Measurements from ENCODE around the gene SLC15A3. TPM values are rescaled to one million over a fixed set of nuclear protein-coding genes. Genes with fewer than 3 reads are reported as not detected.

The SLC15A3 gene
- total and polyA plus RNA-seq, 4 donors: 9.0 to 20.9 (median 16.3) TPM

DNA sequence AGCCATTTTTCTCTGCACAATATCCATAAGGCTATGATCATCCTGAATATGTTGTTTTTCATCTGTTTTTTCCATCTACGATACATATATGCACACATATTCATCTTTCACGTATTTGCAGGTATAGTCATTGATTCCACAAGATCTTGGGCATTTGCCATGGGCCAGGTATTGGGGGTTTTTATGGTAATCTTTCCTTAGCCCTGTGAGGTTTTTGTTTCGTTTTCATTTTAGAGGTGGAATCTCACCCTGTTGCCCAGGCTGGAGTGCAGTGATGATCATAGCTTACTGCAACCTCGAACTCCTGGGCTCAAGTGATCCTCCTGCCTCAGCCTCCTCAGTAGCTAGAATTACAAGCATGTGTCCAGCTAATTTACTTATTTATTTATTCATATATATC, 39.5 kb upstream of the SLC15A3 start:
- no peaks in the 10 kb centered on the region for H3K4me1 ChIP-seq (ENCODE audit: control insufficient read depth in 4 of 4, insufficient read depth in 4 of 4, low read length in 3 of 4)

GRCh38 chr11:60989093-60989650, 37.2 kb upstream of the SLC15A3 start:
- Histone ChIP-seq H3K36me3 (ENCODE audit: control insufficient read depth in 4 of 4, insufficient read depth in 3 of 4, low read depth in 1 of 4, low read length in 3 of 4) (no peaks in the 10 kb centered on the region), H3K9me3 (ENCODE audit: control insufficient read depth in 4 of 4, low read length in 3 of 4) (no peaks in the 10 kb centered on the region), H3K9ac (ENCODE audit: low read depth in 1 of 2, low read length in 2 of 2) (no peak overlapping the region), H3K27me3 (ENCODE audit: control insufficient read depth in 4 of 4, insufficient read depth in 4 of 4, low read length in 3 of 4) (peaks cover 0 to 2% (median 0%) of the 10 kb centered on the region in 4 donors), H3K4me1 (ENCODE audit: control insufficient read depth in 4 of 4, insufficient read depth in 4 of 4, low read length in 3 of 4) (no peaks in the 10 kb centered on the region), H3K27ac (ENCODE audit: low read depth in 1 of 2, low read length in 2 of 2) (no peak overlapping the region), H3K4me3 (ENCODE audit: low read depth in 1 of 3, low read length in 3 of 3) (no peak overlapping the region)
- DNase-seq (ENCODE audit: low spot score): no peak
- 59% methylated on average over 12 of the region's 12 CpGs for WGBS
- no peak for TF ChIP-seq REST (IDR thresholded peaks at IDR 0.05)
- no peak for TF ChIP-seq RXRA (IDR thresholded peaks at IDR 0.05)
- no peak for TF ChIP-seq NR2F2 (IDR thresholded peaks at IDR 0.05)
- TF ChIP-seq, protein P1, sequence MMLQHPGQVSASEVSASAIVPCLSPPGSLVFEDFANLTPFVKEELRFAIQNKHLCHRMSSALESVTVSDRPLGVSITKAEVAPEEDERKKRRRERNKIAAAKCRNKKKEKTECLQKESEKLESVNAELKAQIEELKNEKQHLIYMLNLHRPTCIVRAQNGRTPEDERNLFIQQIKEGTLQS (IDR thresholded peaks at IDR 0.05): no peak
- no peak for TF ChIP-seq EGR1 (IDR thresholded peaks at IDR 0.05; ENCODE audit: low read depth in 2 of 2)
- TF ChIP-seq HNF4G (IDR thresholded peaks at IDR 0.05): no peak
- TF ChIP-seq GABPA (IDR thresholded peaks at IDR 0.05 in 1 of 2, conservative IDR thresholded peaks at IDR 0.05 in 1 of 2): no peak
- TF ChIP-seq, protein P2, sequence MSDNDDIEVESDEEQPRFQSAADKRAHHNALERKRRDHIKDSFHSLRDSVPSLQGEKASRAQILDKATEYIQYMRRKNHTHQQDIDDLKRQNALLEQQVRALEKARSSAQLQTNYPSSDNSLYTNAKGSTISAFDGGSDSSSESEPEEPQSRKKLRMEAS (IDR thresholded peaks at IDR 0.05): no peak
- TF ChIP-seq FOXA2 (IDR thresholded peaks at IDR 0.05): no peak
- no peak for TF ChIP-seq YY1 (IDR thresholded peaks at IDR 0.05)
- no peak for TF ChIP-seq RAD21 (IDR thresholded peaks at IDR 0.05)

More for the DNA sequence above, 39.5 kb upstream of the SLC15A3 start:
- Histone ChIP-seq H3K4me3 (ENCODE audit: low read depth in 1 of 3, low read length in 3 of 3) (no peak overlapping the region), H3K9ac (ENCODE audit: low read depth in 1 of 2, low read length in 2 of 2) (no peak overlapping the region), H3K27ac (ENCODE audit: low read depth in 1 of 2, low read length in 2 of 2) (no peak overlapping the region), H3K9me3 (ENCODE audit: control insufficient read depth in 4 of 4, low read length in 3 of 4) (no peaks in the 10 kb centered on the region), H3K27me3 (ENCODE audit: control insufficient read depth in 4 of 4, insufficient read depth in 4 of 4, low read length in 3 of 4) (peaks cover 0 to 2% (median 0%) of the 10 kb centered on the region in 4 donors), H3K36me3 (ENCODE audit: control insufficient read depth in 4 of 4, insufficient read depth in 3 of 4, low read depth in 1 of 4, low read length in 3 of 4) (no peaks in the 10 kb centered on the region)
- 86% methylated on average over 4 of the region's 4 CpGs for WGBS
- no peak for DNase-seq (ENCODE audit: low spot score)
- TF ChIP-seq NR2F2 (IDR thresholded peaks at IDR 0.05) (no peak), HNF4A (conservative IDR thresholded peaks at IDR 0.05) (no peak), TAF1 (conservative IDR thresholded peaks at IDR 0.05) (no peak), YY1 (IDR thresholded peaks at IDR 0.05) (no peak), RAD21 (IDR thresholded peaks at IDR 0.05) (no peak), REST (IDR thresholded peaks at IDR 0.05) (no peak), HNF4G (IDR thresholded peaks at IDR 0.05) (no peak), SP1 (IDR thresholded peaks at IDR 0.05) (no peak), GABPA (IDR thresholded peaks at IDR 0.05 in 1 of 2, conservative IDR thresholded peaks at IDR 0.05 in 1 of 2) (no peak), JUND (IDR thresholded peaks at IDR 0.05) (no peak), FOXA2 (IDR thresholded peaks at IDR 0.05) (no peak), EGR1 (IDR thresholded peaks at IDR 0.05; ENCODE audit: low read depth in 2 of 2) (no peak)
- TF ChIP-seq, protein P3, sequence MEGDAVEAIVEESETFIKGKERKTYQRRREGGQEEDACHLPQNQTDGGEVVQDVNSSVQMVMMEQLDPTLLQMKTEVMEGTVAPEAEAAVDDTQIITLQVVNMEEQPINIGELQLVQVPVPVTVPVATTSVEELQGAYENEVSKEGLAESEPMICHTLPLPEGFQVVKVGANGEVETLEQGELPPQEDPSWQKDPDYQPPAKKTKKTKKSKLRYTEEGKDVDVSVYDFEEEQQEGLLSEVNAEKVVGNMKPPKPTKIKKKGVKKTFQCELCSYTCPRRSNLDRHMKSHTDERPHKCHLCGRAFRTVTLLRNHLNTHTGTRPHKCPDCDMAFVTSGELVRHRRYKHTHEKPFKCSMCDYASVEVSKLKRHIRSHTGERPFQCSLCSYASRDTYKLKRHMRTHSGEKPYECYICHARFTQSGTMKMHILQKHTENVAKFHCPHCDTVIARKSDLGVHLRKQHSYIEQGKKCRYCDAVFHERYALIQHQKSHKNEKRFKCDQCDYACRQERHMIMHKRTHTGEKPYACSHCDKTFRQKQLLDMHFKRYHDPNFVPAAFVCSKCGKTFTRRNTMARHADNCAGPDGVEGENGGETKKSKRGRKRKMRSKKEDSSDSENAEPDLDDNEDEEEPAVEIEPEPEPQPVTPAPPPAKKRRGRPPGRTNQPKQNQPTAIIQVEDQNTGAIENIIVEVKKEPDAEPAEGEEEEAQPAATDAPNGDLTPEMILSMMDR (IDR thresholded peaks at IDR 0.05; ENCODE audit: low read depth, low read length, missing input control): no peak
- TF ChIP-seq, protein P1 (IDR thresholded peaks at IDR 0.05): no peak
